Breast epithelium (tissue), 3 donors: ENCODE results near the gene STIP1.

Source experiments
- CTCF ChIP-seq, 3 donors: fragments of 450-650 bp; IDR thresholded peaks; one replicate each; pipeline ENCODE4 v1.5.1; 2016 to 2017; ENCODE audit warnings: antibody characterized with exemption in 3 of 3, mild to moderate bottlenecking in 3 of 3, moderate library complexity in 3 of 3
- POLR2AphosphoS5 ChIP-seq, 3 donors: sonication (generic); formaldehyde crosslinking; IDR thresholded peaks; one replicate each; pipeline ENCODE4 v1.6.1; 2017; ENCODE audit warnings: antibody characterized with exemption in 3 of 3

GRCh38 chr11:64253481-64253880 lies 67.5 kb downstream of the STIP1 start:
- TF ChIP-seq CTCF (IDR thresholded peaks at IDR 0.05) (no peak), POLR2AphosphoS5 (IDR thresholded peaks at IDR 0.05) (no peak)
